GM19438 (cell line): ENCODE results near the gene LYZL1.
"Not testable (repeated sequence)": the region's sequence is repeated elsewhere in the genome, so short reads cannot be mapped to it uniquely, and the experiment has no call there.

Experiments
- ATAC-seq: cut with Tn5 transposase; IDR thresholded peaks from one replicate; pipeline ENCODE4 v1.9.1; 2021; ENCODE audit warnings: low read depth; ENCODE audit not compliant: unreplicated experiment

LYZL1 gene

GRCh38 chr10:29304264-29304994 lies 15.6 kb downstream of the LYZL1 start:
- ATAC-seq = no peak

GRCh38 chr10:29304995-29305335 lies 16.1 kb downstream of the LYZL1 start:
- ATAC-seq = no peak

GRCh38 chr10:29306688-29307087 lies 17.8 kb downstream of the LYZL1 start:
- no peak for ATAC-seq

- ATAC-seq = not testable (repeated sequence)
Observed at GRCh38 chr10:29308142-29308541, 19.3 kb downstream of the LYZL1 start.

GRCh38 chr10:29309465-29309864 lies 20.6 kb downstream of the LYZL1 start:
- no peak for ATAC-seq

GRCh38 chr10:29310463-29310862 lies 21.6 kb downstream of the LYZL1 start:
- not testable (repeated sequence) for ATAC-seq

- no peak for ATAC-seq
Observed at GRCh38 chr10:29313071-29313470, 24.2 kb downstream of the LYZL1 start.

- no peak for ATAC-seq
Observed at GRCh38 chr10:29314726-29315125, 25.9 kb downstream of the LYZL1 start.

- no peak for ATAC-seq
Observed at GRCh38 chr10:29315814-29316213, 26.9 kb downstream of the LYZL1 start.

GRCh38 chr10:29316308-29317026 lies 27.6 kb downstream of the LYZL1 start:
- ATAC-seq = no peak

GRCh38 chr10:29317027-29317420 lies 28.2 kb downstream of the LYZL1 start:
- ATAC-seq = no peak

GRCh38 chr10:29317423-29318021 lies 28.7 kb downstream of the LYZL1 start:
- ATAC-seq = no peak

- not testable (repeated sequence) for ATAC-seq
Observed at GRCh38 chr10:29318141-29319071, 29.5 kb downstream of the LYZL1 start.

GRCh38 chr10:29319205-29319781 lies 30.4 kb downstream of the LYZL1 start:
- no peak for ATAC-seq

GRCh38 chr10:29320680-29321121 lies 31.8 kb downstream of the LYZL1 start:
- ATAC-seq = not testable (repeated sequence)

- ATAC-seq = no peak
Observed at GRCh38 chr10:29321656-29322055, 32.8 kb downstream of the LYZL1 start.

GRCh38 chr10:29322918-29323317 lies 34.0 kb downstream of the LYZL1 start:
- ATAC-seq = no peak

GRCh38 chr10:29323367-29323766 lies 34.5 kb downstream of the LYZL1 start:
- ATAC-seq = no peak

GRCh38 chr10:29324220-29324841 lies 35.5 kb downstream of the LYZL1 start:
- no peak for ATAC-seq

GRCh38 chr10:29326299-29326698 lies 37.4 kb downstream of the LYZL1 start:
- ATAC-seq = no peak
